BE2C (cell line): ENCODE results near the gene MCC.

ENCODE experiments used
- DNase-seq: peaks from one replicate; pipeline ENCODE4 v3.0.0-alpha.2; 2020
- H3K27me3 ChIP-seq: fragments of 250-450 bp; sonication (Bioruptor Pico); 2 replicates; pipeline ENCODE4 v1.5.1; 2020; ENCODE audit warnings: mild to moderate bottlenecking
- H3K36me3 ChIP-seq: fragments of 250-450 bp; sonication (Bioruptor Pico); 2 replicates; pipeline ENCODE4 v1.5.1; 2020; ENCODE audit warnings: mild to moderate bottlenecking
- H3K4me1 ChIP-seq: fragments of 250-450 bp; sonication (Bioruptor Pico); 2 replicates; pipeline ENCODE4 v1.5.1; 2020
- H3K4me3 ChIP-seq: 2 replicates; pipeline ENCODE4 v1.5.1; 2011; ENCODE audit warnings: low read depth, low read length
- H3K9me3 ChIP-seq: fragments of 250-450 bp; sonication (Bioruptor Pico); 2 replicates; pipeline ENCODE4 v1.5.1; 2020
- CTCF ChIP-seq: IDR thresholded peaks from 2 replicates; pipeline ENCODE4 v1.5.1; 2012; ENCODE audit warnings: mild to moderate bottlenecking, low read depth, low read length

Gene MCC

DNA sequence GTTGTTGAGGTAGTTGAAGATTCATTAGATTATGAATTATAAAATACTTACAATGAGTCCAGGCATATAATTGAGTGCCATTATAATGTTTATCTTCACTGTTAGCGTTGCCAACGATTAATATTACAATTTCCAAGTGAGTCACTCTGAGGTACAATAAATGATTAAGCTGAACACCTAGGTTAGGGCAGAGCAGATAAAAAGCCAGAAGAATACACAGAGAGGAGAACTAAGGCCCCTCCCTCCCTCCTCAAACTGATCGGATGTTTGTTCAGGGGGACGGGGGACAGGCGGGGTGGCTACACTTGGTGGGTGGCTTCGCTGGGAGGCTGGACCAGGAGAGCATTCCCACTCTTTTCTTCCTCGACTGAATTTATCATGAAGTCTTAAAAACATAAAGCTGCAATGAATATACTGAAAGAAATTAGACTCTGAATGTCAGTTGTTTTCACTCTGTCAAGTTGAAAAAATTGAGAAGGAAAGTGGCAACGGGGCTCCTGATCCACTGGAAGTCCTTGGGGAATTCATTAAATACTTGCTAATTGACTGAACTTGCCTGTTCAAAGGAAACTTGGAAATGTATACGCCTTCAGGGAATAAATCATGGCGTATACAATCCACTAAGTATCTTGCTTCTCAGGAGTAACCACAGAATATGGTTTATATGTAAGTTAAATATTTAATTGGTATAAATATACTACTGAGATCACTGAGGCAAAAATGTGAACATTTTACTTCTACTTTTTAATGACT, 251.5 kb downstream of the MCC start:
- H3K27me3 ChIP-seq, result no peaks in the 10 kb centered on the region
- H3K4me1 ChIP-seq, result peaks cover 31% of the 10 kb centered on the region
- no peak overlapping the region; the same call in 1 of the 2 replicates for H3K4me3 ChIP-seq
- no peak for DNase-seq
- TF ChIP-seq CTCF, result no peak
- H3K36me3 ChIP-seq, result no peaks in the 10 kb centered on the region
- no peaks in the 10 kb centered on the region for H3K9me3 ChIP-seq

DNA sequence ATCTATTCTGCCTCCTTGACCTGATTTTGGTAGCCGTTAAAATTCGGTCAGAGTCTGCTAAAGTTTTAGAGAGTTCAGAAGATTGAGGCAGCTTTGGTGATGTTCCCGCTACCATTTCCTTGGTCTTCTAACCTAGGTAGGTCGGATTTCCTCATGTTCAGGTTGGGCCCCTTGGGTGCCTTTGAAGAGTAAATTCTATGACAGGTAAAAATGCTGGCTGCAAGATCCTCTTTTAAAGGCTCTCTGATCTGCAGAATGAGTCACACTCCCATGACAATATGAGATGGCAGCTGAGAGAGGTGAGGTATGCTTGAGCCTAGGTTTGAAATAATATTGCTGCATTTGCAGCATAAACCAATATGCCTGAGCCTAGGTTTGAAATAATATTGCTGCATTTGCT, 252.4 kb downstream of the MCC start:
- H3K4me3 ChIP-seq, result no peak overlapping the region
- DNase-seq, result no peak
- no peaks in the 10 kb centered on the region for H3K27me3 ChIP-seq
- TF ChIP-seq CTCF, result no peak
- H3K4me1 ChIP-seq, result peaks cover 31% of the 10 kb centered on the region
- H3K9me3 ChIP-seq, result no peaks in the 10 kb centered on the region
- H3K36me3 ChIP-seq, result no peaks in the 10 kb centered on the region

DNA sequence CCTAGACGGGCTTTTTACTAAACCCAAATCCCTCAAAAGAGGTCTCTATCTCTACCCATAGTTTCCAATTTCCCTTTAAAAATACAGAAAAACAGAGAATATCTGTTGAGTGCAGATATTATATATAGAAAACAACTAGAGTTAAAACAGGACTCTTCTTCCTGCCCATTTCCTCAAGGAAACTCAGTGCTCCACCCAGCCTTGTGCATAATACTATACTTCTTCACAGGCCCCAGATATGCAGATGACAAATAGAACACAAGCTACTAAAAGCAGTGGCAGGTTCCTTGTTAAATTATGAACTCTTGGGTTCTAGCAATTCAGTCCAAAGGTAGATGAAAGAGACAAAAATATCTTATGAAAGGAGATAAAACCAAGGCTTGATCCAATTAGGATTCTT, 253.7 kb downstream of the MCC start:
- H3K27me3 ChIP-seq, result no peaks in the 10 kb centered on the region
- no peak for TF ChIP-seq CTCF
- DNase-seq, result no peak
- peaks cover 25% of the 10 kb centered on the region for H3K4me1 ChIP-seq
- no peak overlapping the region for H3K4me3 ChIP-seq
- no peaks in the 10 kb centered on the region for H3K36me3 ChIP-seq
- no peaks in the 10 kb centered on the region for H3K9me3 ChIP-seq

- no peak for DNase-seq
- no peaks in the 10 kb centered on the region for H3K9me3 ChIP-seq
- TF ChIP-seq CTCF, result no peak
- H3K4me3 ChIP-seq, result no peak overlapping the region
- H3K27me3 ChIP-seq, result no peaks in the 10 kb centered on the region
- H3K4me1 ChIP-seq, result peaks cover 16% of the 10 kb centered on the region
- no peaks in the 10 kb centered on the region for H3K36me3 ChIP-seq
These were observed 254.6 kb downstream of the MCC start for GRCh38 chr5:113233606-113234005.

DNA sequence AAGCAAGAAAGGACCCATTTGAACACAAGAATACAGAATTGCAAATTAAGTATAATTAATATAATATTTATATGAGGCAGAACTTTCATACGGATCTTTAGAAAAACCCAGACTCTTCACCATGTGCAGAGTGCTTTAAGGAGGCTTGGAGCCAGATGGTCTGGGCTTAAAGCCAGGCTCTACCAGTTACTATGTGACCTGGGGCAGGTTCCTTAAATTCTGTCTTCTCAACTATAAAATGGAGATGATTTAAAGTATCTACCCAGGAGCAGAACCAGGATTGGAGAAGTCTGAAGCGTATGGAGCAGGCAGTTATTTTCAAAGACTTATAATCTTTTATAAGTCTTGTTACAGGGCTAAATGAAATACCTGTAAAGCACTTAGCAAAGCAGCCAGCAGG, 255.6 kb downstream of the MCC start:
- Histone ChIP-seq H3K4me3 (no peak overlapping the region), H3K9me3 (no peaks in the 10 kb centered on the region), H3K36me3 (no peaks in the 10 kb centered on the region), H3K27me3 (no peaks in the 10 kb centered on the region), H3K4me1 (peaks cover 12% of the 10 kb centered on the region)
- no peak for DNase-seq
- TF ChIP-seq CTCF, result no peak

DNA sequence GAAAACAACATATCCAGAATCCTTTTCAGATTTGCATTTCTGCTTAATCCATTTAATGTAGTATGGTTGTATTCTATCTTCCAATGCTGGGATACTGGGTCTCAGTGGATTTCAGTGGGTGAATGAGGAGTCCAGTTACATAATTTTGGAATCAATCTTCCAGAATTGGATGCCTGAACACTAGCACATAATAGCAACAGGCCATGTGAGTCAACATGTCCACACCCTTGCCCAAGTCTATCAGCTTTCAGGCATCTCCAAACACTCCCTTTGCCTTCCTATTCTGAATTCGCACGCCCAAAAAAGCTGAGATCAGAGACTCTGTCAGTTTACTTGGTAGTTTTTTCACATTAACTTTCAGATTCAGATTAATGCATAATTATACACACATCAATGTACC, 256.0 kb downstream of the MCC start:
- Histone ChIP-seq H3K4me1 (peaks cover 13% of the 10 kb centered on the region), H3K9me3 (no peaks in the 10 kb centered on the region), H3K27me3 (no peaks in the 10 kb centered on the region), H3K36me3 (no peaks in the 10 kb centered on the region), H3K4me3 (no peak overlapping the region)
- DNase-seq, result no peak
- TF ChIP-seq CTCF, result no peak
